HG03064 (cell line): ENCODE results near the gene PKDCC.

Experiments used
- ATAC-seq: cut with Tn5 transposase; IDR thresholded peaks from one replicate; pipeline ENCODE4 v1.9.1; 2021; ENCODE audit warnings: low read depth; ENCODE audit not compliant: unreplicated experiment

Gene PKDCC

DNA sequence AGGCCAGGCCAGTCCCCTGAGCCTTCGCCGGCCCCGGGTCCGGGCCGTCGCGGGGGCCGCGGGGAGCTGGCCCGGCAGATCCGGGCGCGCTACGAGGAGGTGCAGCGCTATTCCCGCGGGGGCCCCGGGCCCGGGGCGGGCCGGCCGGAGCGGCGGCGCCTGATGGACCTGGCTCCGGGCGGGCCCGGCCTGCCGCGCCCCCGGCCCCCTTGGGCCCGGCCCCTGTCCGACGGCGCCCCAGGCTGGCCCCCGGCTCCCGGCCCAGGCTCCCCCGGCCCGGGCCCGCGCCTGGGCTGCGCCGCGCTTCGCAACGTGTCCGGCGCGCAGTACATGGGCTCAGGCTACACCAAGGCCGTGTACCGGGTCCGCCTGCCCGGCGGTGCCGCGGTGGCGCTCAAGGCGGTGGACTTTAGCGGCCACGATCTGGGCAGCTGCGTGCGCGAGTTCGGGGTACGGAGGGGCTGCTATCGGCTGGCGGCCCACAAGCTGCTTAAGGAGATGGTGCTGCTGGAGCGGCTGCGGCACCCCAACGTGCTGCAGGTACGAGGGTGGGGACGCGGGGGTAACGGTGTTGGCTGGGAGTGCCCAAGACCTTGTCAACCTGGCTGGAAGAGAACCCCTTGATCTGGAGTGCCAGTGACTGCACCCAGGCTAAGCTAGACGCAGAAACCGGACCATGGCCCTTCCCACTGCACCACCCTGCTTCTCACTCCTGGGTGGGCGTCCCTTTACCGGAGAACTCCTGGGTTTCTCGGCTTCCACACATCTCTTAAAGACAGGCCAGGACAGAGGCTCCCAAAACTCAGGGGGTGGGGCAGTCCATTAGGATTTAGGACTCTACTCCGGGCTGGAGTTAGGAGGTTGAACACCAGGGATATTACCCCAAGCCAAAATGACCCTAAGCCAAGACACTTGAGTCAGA is 739 bp downstream of the PKDCC start:
- no peak for ATAC-seq

DNA sequence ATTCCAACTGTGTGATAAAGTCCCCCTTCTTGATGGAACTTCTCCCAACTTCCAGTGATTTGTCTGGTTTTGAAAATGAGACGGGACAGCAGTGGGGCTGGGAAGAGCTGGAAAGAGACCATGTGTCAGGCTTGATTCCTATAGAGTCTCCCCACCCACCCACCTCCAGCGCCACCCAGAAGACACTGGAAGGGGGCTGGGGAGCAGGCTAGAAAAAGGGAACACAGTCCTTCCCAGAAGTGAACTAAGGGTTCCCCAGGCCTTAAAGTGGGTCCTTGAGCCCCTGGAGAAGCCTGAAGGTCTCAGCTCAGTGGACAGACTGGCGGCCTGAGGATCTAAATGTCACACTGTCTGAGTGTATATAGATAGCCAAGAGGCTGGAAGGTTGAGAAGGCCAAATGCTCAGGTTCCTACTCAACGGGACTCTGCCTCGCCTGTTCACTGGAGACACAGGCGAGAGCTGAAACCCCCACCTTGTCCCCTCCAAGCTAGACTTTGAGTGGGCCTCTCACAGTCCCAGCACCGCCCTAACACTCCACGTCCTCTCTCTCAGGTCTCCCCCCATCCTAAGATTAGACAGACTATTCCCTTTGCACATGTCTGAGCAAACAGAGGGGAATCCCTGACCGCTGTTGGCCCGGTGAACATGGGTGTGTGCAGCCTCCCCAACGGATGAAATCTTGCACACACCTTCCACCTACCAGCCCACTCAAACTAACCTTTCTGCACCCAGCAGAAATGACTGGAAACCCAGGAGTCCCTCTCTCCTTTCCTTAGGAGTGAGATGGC is 1.6 kb downstream of the PKDCC start:
- ATAC-seq = no peak

DNA sequence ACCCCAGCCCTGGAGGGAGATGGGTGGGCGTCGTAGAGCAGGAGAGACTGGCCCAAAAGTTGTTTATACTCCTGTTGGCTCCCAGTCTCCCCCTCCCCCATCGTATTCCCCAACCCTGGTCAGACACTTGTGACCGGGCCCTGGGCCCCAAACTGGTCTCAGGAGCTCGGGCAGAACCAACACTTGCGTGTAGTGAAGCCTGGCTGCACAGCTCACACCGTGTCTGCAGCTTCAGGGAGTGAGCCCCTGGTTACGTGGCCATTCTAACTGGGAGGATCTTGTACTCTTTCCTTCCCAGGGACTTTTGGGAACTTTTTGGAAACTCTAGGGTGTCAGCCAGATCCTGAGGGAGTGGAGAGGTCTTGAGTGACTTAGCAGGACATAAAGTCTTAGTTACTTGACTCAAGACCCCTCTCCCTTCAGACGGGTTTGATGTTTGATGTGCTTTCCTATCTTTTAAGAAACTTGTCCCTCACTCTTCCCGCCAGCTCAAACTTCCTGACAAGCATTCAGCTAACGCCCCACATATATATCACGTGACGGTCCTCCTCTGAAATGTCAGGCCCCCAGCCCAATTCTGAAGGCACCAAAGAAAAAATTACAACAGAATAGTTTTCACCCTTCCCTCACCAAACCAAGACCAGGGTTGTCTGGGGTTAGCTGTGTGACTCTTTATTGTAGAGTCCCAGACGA is 2.3 kb downstream of the PKDCC start:
- ATAC-seq = no peak

DNA sequence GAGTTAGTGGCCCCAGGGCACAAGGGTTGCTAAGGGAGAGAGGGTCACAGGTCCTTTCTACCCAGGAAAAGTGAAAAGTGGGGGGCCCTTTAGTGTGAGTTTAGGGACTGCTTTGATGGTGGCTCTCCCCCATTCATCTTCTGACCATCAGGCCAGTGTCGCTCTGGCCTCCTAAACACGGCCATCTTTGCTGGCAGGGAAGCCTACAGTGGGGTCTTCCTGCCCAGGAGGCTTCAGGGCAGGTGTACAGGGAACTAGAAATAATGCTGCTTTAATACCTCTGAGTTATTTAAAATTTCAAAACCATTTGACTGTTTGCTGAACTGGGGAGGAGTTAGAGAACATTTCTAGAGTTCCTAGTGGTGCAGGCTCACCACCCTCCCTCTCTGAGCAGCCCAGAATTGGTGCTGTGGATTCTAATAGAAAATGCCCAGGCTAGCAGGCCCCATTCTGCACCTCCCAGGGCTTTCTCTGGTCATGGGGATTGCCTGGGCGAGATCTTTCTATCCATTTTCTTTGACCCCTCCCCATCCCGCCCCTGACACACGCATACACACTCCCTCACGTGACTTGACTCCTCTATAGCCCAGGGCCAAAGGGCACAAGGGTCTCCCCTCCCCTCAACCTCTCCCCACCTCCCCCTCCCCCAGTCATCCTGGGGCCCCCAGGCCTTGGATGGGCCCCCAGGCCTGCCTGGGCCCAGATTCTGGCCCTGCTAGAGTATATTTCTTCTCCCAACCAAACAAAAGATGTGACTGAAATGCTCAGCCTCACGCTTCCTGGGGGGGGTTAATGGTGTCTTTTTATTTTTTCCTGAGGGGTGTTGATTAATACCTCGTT is 3.1 kb downstream of the PKDCC start:
- no peak for ATAC-seq

DNA sequence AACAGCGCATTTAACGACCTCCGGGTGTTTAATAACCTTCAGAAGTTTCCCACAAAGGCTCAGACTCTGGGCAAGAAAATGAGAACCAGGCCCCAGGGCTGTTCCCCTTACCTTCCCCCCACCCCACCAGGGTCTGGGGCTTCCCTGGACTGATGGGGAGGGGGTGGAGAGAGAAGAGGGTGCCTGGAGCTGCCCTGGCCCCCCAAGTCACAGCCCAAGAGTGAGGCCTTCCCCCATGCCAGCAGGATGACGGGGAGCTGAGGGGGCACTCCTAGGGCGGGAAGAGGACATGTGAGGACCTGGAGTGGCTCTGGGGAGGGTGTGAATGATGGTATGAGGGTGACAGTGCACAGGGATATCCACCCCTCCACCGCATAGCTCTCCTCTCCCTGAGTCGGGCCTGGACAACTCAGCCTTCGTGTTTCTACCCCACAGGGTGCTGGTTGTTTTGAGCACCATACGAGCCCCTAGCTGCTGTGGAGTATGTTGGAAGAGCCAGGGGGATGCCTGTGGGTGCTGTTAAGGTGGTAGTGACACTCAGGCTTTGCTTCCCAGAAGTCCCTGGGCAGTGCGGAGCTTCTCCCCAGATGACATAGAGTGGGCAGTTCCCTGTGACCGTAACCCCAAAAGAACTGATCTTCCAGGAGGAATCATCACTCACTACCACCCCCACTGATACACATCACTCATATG is 3.9 kb downstream of the PKDCC start:
- ATAC-seq = no peak

DNA sequence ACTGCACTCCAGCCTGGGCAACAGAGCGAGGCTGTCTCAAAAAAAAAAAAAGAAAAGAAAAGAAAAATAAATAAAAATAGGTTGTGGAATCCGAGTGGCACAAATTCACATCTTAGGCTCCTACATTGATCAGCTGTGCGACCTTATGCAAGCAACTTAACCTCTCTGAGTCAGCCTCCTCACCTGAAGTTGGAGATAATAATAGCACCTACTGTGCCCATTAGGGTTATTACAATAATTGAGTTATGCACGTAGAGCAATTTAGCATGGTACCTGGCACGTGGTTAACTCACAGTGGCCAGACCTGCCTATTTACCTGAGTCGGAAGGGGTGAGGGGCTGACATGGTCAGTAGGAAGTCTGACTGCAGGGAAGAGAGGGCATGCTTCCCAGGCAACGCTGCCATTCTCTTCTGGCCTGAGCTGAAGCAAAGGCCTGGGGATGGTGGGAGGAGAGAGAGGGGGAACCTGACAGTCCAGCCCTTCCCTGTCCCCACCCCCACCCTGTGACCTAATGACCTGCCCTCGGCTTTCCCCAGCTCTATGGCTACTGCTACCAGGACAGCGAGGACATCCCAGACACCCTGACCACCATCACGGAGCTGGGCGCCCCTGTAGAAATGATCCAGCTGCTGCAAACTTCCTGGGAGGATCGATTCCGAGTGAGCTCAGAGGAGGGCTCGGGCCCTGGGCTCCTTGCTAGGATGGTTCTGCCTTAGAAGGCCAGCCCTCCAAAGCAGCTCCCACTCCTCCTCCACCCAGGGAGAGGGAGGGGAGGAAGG is 5.1 kb downstream of the PKDCC start:
- ATAC-seq = no peak

DNA sequence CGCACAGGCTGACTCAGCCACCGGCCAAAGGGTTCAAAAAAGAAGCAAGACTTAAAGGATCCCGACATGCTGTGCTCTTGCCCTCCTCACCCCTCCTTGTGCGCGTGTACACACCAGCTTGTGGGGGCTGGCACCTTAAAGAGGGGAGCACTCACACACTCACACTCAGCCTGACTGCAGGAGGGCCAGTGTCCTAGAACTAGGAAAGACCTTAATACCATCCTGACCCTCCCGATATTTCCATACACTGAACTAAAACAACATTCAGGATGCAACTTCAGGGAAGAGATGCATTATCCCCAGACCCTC is 5.6 kb downstream of the PKDCC start:
- no peak for ATAC-seq

DNA sequence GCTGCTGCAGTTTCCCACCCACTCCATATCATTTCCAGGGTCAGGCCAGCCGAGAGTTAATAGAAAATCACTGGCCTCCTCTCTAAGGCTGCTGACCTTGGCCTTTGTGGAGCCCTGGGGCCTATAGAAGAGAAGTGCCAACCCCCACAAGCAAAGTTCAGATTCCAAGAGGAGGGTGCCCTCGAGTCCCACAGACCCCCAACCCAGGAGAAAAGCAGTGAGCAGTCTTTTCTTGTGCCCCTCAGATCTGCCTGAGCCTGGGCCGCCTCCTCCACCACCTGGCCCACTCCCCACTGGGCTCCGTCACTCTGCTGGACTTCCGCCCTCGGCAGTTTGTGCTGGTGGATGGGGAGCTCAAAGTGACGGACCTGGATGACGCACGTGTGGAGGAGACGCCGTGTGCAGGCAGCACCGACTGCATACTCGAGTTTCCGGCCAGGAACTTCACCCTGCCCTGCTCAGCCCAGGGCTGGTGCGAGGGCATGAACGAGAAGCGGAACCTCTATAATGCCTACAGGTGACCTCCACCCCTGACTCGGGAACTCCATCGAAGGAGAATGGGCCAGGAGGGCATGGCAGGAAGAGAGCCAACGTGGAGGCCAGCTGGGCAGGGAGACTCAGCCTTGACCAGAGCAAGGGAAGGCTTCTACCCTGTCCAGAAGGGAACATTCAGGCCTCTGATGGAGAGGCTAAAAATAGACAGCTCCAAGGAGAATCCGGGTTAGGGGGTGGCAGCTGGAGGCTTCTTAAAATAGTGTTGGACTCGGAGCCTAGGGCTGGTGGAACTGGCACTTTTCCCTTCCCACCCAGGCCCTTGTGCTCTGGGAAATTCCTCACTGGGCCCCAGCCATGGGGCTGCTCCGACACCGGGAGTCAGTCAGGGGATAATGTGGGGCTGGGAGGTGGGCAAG is 6.2 kb downstream of the PKDCC start:
- no peak for ATAC-seq

DNA sequence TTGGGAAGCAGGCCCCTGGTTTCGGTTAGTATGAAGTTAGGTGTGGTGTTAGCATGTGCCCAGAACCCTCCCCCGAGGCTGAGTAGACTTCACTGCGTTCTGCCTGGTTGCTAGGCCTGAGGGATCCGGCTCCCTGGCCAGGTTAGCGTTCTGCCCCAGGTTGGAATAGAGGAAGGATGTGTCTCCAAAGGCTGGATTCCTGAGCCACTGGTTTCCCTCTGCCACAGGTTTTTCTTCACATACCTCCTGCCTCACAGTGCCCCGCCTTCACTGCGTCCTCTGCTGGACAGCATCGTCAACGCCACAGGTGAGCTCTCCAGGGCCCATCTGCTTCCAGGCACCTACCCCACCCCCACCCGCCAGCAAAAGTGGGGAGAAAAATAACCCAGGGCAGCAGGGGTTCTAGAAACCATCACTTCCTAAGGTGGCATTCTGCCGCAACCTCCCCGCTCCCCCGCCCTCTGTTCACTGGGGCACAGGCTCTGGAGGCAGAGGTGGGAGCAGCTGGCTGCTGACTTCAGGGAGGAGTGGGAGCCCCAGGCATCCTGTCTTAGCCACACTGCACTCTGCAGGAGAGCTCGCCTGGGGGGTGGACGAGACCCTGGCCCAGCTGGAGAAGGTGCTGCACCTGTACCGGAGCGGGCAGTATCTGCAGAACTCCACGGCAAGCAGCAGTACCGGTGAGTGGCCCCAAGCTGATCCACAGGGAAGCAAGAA is 7.1 kb downstream of the PKDCC start:
- no peak for ATAC-seq

DNA sequence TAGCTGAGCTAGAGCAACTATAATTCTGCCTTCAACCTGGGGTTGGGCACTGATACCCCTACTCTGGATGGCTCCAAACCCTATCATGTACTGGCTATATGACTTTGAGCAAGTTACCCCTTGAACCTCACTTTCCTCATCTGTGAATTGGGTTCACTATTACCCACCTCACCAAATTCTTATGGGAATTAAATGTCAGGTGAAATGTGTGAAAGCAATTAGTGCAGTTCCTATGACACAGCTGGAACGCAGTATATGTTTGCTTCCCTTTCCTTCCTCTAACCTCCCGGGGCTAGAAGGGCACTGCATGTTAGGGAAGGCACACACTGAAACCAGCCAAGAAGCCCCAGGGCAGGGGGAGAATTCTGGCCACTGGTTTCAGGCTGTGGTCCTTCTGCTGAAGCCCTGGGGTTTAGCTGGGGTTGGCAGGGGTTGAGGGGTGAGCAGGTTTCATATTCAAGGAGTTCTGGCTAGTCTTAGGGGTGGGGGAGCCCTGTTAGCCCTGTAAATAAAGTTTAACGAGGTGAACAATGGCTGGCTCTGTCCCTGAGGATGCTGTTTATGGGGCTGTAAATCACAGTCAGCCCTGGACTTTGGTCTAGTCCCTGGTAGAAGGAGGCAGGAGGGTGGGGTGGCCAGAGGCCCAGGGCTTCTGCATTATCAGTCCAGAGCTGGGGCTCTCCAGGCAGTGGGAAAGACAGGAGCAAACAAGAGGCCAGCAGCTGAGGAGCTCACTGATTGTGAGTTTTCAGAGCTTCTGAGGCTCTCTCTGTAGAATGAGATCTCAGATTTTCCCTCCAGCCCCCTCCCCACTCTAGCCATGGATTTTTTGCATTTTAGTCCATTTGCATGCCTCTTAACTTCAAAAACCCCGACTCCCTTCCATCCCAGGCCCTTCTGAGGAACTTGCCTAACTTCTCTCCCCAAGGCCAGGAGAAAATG is 8.0 kb downstream of the PKDCC start:
- ATAC-seq = no peak

DNA sequence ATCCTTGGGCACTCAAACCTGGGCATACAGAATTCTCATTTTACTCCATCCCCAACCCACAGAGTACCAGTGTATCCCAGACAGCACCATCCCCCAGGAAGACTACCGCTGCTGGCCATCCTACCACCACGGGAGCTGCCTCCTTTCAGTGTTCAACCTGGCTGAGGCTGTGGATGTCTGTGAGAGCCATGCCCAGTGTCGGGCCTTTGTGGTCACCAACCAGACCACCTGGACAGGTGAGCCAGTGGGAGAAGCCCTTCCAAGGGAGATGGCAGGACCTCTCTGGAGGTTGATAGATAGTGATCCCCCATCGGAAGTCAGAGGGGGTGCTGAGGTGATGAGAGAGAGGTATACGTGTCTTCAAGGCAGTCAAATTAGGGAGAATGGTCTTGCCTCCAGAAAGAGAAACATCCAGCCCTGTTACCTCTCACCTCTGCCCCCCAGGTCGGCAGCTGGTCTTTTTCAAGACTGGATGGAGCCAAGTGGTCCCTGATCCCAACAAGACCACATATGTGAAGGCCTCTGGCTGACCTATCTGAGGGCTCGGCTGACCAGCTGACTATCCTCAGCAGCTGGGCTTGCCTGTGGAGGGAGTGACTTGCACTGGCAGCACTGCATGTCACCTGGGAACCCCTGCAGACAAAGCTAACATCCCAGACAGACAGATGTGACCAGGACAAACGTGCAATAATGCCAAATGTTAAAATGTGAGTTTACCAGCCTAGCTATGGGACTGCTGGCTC is 9.5 kb downstream of the PKDCC start:
- ATAC-seq = no peak

DNA sequence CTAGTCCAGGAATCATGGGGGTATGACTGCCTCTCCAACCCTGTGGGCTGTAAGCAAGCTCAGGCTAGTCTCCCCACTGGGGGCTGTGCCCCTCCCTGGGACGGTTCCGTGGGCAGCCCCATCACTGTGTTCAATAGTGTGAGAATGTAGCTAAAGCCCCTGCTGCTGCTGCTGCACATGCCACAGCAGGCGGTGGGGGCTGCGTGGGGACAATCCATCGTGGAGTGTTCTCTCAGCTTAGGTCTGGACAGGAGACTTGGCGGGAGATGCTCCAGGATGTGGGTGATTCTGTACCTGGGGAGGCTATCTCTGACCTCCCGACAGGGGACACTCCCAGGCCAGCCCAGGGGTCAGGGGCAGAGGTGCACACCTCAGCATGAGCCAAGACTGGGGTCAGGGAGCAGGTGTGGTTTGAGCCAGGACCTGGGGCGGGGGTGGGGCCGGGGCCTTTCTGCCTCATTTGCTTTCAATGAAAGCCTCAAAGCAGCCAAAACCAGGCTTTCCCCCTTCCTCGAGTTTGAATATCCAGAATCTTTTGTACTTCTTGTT is 10.2 kb downstream of the PKDCC start:
- ATAC-seq = no peak

DNA sequence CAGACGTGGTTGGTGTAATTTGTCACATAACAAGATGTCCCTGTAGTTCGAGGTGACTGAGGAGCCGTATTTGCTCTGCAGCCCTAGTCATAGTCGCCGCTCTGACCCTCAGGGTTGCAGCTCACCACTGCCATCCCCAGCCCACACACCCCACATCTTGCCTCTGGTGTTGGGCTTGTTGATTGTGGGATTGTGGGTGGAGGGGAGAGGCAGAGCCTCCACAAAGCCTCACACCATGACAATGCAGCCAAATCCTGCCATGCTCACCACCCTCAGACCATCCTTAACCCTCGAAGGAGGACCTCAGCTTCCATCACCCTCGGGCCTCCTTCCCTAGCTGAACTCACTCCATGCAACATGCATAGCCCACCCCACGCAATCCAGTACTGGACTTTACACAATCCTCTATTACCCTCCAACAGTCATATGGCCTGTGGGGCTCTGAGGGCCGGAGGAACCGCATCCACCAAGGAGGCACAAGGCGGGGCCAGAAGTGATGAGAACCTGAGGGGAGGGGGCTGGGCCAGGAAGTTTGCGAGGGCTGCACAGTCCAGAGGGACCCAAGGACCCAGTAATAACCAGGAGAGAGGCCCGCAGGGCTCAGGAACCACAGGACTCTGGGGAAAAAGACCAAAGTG is 11.6 kb downstream of the PKDCC start:
- no peak for ATAC-seq

DNA sequence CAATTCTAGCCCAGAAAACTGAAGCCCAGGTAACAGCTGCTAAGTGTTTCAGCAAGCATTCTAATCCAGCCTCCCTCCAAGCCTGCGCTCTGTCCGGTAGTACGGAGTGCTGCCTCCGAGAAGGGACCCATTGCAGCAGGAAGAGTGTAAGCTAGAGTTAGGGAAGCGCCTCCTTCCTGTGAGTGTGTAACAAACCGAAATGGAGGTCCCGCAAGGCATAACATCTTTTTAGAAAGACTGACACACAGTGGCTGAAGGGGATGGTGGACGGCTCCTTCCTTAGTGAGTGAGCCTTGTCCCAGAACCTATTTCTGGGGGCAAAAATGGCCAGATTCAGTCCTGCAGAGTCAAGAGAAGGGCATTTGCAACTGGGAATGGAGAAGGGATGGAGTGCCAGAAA is 12.2 kb downstream of the PKDCC start:
- ATAC-seq = no peak
